Progenitor cell of endocrine pancreas (in vitro differentiated cells): ENCODE data around the gene SMIM5. TPM values are rescaled to one million over a fixed set of nuclear protein-coding genes. Genes with fewer than 3 reads are reported as not detected.

Source experiments
- DNase-seq: peaks from one replicate; pipeline ENCODE4 v3.0.0; 2021; ENCODE audit warnings: low spot score; ENCODE audit not compliant: unreplicated experiment
- H3K27ac Mint-ChIP-seq: 2 replicates; pipeline ENCODE4 v1.8.0; 2021; ENCODE audit warnings: mild to moderate bottlenecking, moderate library complexity, mixed read lengths
- H3K27me3 Mint-ChIP-seq: 2 replicates; pipeline ENCODE4 v1.8.0; 2021; ENCODE audit warnings: mixed read lengths
- H3K36me3 Mint-ChIP-seq: 2 replicates; pipeline ENCODE4 v1.8.0; 2022; ENCODE audit warnings: mixed read lengths; ENCODE audit not compliant: insufficient read depth
- H3K4me1 Mint-ChIP-seq: 2 replicates; pipeline ENCODE4 v1.8.0; 2021; ENCODE audit warnings: low read depth, mixed read lengths
- H3K4me3 Mint-ChIP-seq: 2 replicates; pipeline ENCODE4 v1.8.0; 2021; ENCODE audit warnings: low read depth, mild to moderate bottlenecking, moderate library complexity, mixed read lengths
- H3K9me3 Mint-ChIP-seq: 2 replicates; pipeline ENCODE4 v1.8.0; 2021; ENCODE audit warnings: low read depth, mixed read lengths
- CTCF ChIP-seq: fragments of 200-600 bp; sonication (generic); IDR thresholded peaks from one replicate; pipeline ENCODE4 v1.5.0; 2021; ENCODE audit warnings: antibody characterized with exemption, mild to moderate bottlenecking; ENCODE audit not compliant: unreplicated experiment
- total RNA-seq: library from RNA; stranded (reverse); gene quantifications from 2 replicates; pipeline ENCODE4 v1.2.1, GENCODE V29; 2021

Gene SMIM5
- total RNA-seq, 1 donor from 2014 or later = 4.4 TPM

GRCh38 chr17:75614006-75614405 is 19.2 kb upstream of the SMIM5 start:
- no peak for DNase-seq
- Mint-ChIP-seq H3K4me3 (no peak overlapping the region), H3K9me3 (no peaks in the 10 kb centered on the region), H3K4me1 (peaks cover 3% of the 10 kb centered on the region), H3K36me3 (peaks cover 5% of the 10 kb centered on the region), H3K27ac (no peak overlapping the region), H3K27me3 (no peaks in the 10 kb centered on the region)
- TF ChIP-seq CTCF = no peak

- no peaks in the 10 kb centered on the region for H3K9me3 Mint-ChIP-seq
- H3K4me1 Mint-ChIP-seq = peaks cover 3% of the 10 kb centered on the region
- H3K4me3 Mint-ChIP-seq = no peak overlapping the region
- no peak for DNase-seq
- H3K27me3 Mint-ChIP-seq = no peaks in the 10 kb centered on the region
- peaks cover 5% of the 10 kb centered on the region for H3K36me3 Mint-ChIP-seq
- no peak for TF ChIP-seq CTCF
- H3K27ac Mint-ChIP-seq = no peak overlapping the region
Measured at GRCh38 chr17:75614556-75615270, 18.5 kb upstream of the SMIM5 start.

GRCh38 chr17:75615301-75615700 is 17.9 kb upstream of the SMIM5 start:
- H3K9me3 Mint-ChIP-seq = no peaks in the 10 kb centered on the region
- TF ChIP-seq CTCF = no peak
- H3K36me3 Mint-ChIP-seq = peaks cover 7% of the 10 kb centered on the region
- H3K27me3 Mint-ChIP-seq = no peaks in the 10 kb centered on the region
- no peak for DNase-seq
- H3K27ac Mint-ChIP-seq = no peak overlapping the region
- peaks cover 3% of the 10 kb centered on the region for H3K4me1 Mint-ChIP-seq
- H3K4me3 Mint-ChIP-seq = no peak overlapping the region

- Mint-ChIP-seq H3K27me3 (no peaks in the 10 kb centered on the region), H3K27ac (no peak overlapping the region), H3K36me3 (peaks cover 5% of the 10 kb centered on the region), H3K9me3 (no peaks in the 10 kb centered on the region), H3K4me3 (no peak overlapping the region), H3K4me1 (peaks cover 3% of the 10 kb centered on the region)
- no peak for TF ChIP-seq CTCF
- no peak for DNase-seq
Measured at GRCh38 chr17:75616521-75617122, 16.6 kb upstream of the SMIM5 start.

GRCh38 chr17:75617218-75617617 is 16.0 kb upstream of the SMIM5 start:
- TF ChIP-seq CTCF = no peak
- Mint-ChIP-seq H3K27me3 (no peaks in the 10 kb centered on the region), H3K36me3 (peaks cover 4% of the 10 kb centered on the region), H3K27ac (no peak overlapping the region), H3K4me3 (no peak overlapping the region), H3K9me3 (no peaks in the 10 kb centered on the region), H3K4me1 (no peaks in the 10 kb centered on the region)
- DNase-seq = no peak
